ENCODE results near the gene NEK1.

The NEK1 gene

DNA sequence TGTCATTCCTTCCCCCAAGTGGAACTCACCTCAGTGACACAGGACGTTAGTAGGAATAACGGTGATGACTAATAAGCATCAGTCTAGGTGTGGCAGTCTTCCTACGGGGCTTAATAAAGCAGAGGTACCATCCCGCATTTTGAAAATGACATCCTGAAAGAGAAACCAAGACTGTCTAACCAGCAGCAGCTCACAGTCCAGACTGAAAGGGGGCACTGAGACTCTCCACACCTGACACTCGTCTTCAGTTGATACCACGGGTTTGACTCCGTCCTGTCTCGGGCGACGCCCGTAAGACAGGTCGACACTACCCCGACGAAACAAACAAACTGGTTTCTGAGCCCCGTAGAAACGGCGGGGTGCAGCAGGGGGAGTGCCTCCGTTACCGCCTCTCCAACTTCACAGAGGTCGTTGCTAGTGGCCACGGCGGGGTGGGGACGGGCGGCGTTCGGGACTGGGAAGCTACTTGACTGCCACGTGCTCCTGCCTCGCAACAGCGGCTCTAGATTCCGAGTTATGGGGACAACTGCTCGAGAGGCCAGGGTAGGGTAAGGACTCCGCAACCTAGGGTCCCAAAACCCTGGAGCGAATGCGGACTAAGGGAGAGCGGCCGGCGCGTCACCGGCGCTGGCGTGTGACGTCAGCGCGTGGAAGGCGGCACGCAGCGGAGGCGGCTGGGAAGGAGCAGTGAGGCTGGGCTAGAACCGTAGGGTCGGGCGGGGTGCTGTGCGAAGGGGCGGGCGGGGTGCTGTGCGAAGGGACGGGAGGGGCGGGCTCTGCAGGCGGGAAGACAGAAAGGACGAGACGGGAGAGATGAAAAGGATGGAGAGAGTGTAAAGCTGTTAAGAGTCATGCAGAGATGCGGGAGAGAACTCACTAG, at the start of gene NEK1:
NEK1 (minus strand) TSS at position 593 of the 880 bp plus-strand sequence. CDS start 9,953 bp downstream, outside the sequence.
- TF ChIP-seq, protein P1, sequence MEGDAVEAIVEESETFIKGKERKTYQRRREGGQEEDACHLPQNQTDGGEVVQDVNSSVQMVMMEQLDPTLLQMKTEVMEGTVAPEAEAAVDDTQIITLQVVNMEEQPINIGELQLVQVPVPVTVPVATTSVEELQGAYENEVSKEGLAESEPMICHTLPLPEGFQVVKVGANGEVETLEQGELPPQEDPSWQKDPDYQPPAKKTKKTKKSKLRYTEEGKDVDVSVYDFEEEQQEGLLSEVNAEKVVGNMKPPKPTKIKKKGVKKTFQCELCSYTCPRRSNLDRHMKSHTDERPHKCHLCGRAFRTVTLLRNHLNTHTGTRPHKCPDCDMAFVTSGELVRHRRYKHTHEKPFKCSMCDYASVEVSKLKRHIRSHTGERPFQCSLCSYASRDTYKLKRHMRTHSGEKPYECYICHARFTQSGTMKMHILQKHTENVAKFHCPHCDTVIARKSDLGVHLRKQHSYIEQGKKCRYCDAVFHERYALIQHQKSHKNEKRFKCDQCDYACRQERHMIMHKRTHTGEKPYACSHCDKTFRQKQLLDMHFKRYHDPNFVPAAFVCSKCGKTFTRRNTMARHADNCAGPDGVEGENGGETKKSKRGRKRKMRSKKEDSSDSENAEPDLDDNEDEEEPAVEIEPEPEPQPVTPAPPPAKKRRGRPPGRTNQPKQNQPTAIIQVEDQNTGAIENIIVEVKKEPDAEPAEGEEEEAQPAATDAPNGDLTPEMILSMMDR (IDR thresholded peaks at IDR 0.05; ENCODE audit: extremely low read depth, insufficient read depth, missing control alignments) = no peak
- in situ Hi-C loops (cut with MboI; ENCODE audit: low pct_unique_long_range_greater_than_20kb, low sequenced_read_pairs, unreplicated experiment) = loop anchor here (25.0 kb wide), 1 partner anchor 400 kb away; no protein-coding TSS in a partner anchor
- DNase-seq (ENCODE audit: low spot score) = peak; percentile 85

GRCh38 chr4:169661761-169662160, 49.4 kb upstream of the NEK1 start:
- no peak for DNase-seq (ENCODE audit: low spot score)

GRCh38 chr4:169660929-169661328, 48.5 kb upstream of the NEK1 start:
- TF ChIP-seq, protein P1 (IDR thresholded peaks at IDR 0.05; ENCODE audit: extremely low read depth, insufficient read depth, missing control alignments) = no peak
- in situ Hi-C loops (cut with MboI; ENCODE audit: low pct_unique_long_range_greater_than_20kb, low sequenced_read_pairs, unreplicated experiment) = no loop called here
- no peak for DNase-seq (ENCODE audit: low spot score)

More at GRCh38 chr4:169661761-169662160, 49.4 kb upstream of the NEK1 start:
- in situ Hi-C loops (cut with MboI; ENCODE audit: low pct_unique_long_range_greater_than_20kb, low sequenced_read_pairs, unreplicated experiment) = no loop called here
- TF ChIP-seq, protein P1 (IDR thresholded peaks at IDR 0.05; ENCODE audit: extremely low read depth, insufficient read depth, missing control alignments) = no peak

- in situ Hi-C loops (cut with MboI; ENCODE audit: low pct_unique_long_range_greater_than_20kb, low sequenced_read_pairs, unreplicated experiment) = no loop called here
- DNase-seq (ENCODE audit: low spot score) = peak; percentile 70
These were observed 47.6 kb upstream of the NEK1 start for GRCh38 chr4:169659716-169660670.

GRCh38 chr4:169658975-169659715, 46.8 kb upstream of the NEK1 start:
- in situ Hi-C loops (cut with MboI; ENCODE audit: low pct_unique_long_range_greater_than_20kb, low sequenced_read_pairs, unreplicated experiment) = no loop called here
- TF ChIP-seq, protein P1 (IDR thresholded peaks at IDR 0.05; ENCODE audit: extremely low read depth, insufficient read depth, missing control alignments) = no peak
- no peak for DNase-seq (ENCODE audit: low spot score)

More at GRCh38 chr4:169659716-169660670, 47.6 kb upstream of the NEK1 start:
- TF ChIP-seq, protein P1 (IDR thresholded peaks at IDR 0.05; ENCODE audit: extremely low read depth, insufficient read depth, missing control alignments) = no peak
